H1 (cell line): ENCODE data around the gene TOMM7. TPM values are rescaled to one million over a fixed set of nuclear protein-coding genes. Genes with fewer than 3 reads are reported as not detected.

Experiments
- CTCF ChIA-PET: fragments of 300-600 bp; sonication (Branson Sonifier 250); formaldehyde crosslinking; loops from one replicate; lab custom pipeline; 2021; ENCODE audit not compliant: partially characterized antibody; lab: Charles Lee
- POLR2A ChIA-PET: fragments of 300-600 bp; sonication (Branson Sonifier 250); formaldehyde crosslinking; loops from one replicate; lab custom pipeline; 2021; ENCODE audit warnings: inconsistent platforms; ENCODE audit not compliant: partially characterized antibody; lab: Charles Lee
- DNase-seq, 2 experiments: peaks; one replicate each; pipeline versions ENCODE4 v3.0.0 to v3.0.0-alpha.2; 2010 to 2022; ENCODE audit warnings: low spot score in 2 of 2, low read depth in 1 of 2, mixed read lengths in 1 of 2
- FAIRE-seq: peaks from 2 replicates; lab custom pipeline; 2011; peaks lifted over from hg19 to GRCh38; lab: Jason Lieb, UNC
- H2AFZ ChIP-seq: 2 replicates; pipeline ENCODE4 v1.8.1; 2012; ENCODE audit warnings: low read length, inconsistent platforms
- H2AK5ac ChIP-seq: 2 replicates; pipeline ENCODE4 v1.6.1; 2013; ENCODE audit warnings: low read depth, low read length
- H2BK120ac ChIP-seq: replicated peaks from 2 replicates; pipeline ENCODE3; 2013; ENCODE audit warnings: low read depth, low read length, inconsistent platforms
- H2BK12ac ChIP-seq: 2 replicates; pipeline ENCODE4 v1.6.1; 2013; ENCODE audit warnings: low read depth, low read length
- H2BK15ac ChIP-seq: 2 replicates; pipeline ENCODE4 v1.6.1; 2013; ENCODE audit warnings: low read length
- H2BK20ac ChIP-seq: 2 replicates; pipeline ENCODE4 v1.6.1; 2013; ENCODE audit warnings: low read length
- H2BK5ac ChIP-seq: 2 replicates; pipeline ENCODE4 v1.6.1; 2013; ENCODE audit warnings: low read depth, low read length
- H3K14ac ChIP-seq: 2 replicates; pipeline ENCODE4 v1.6.1; 2013; ENCODE audit warnings: inconsistent platforms; ENCODE audit not compliant: insufficient read length
- H3K18ac ChIP-seq: 2 replicates; pipeline ENCODE4 v1.6.1; 2013; ENCODE audit warnings: low read length; ENCODE audit errors: extremely low read depth
- H3K23ac ChIP-seq: 2 replicates; pipeline ENCODE4 v1.6.1; 2013; ENCODE audit warnings: inconsistent platforms; ENCODE audit not compliant: insufficient read length
- H3K23me2 ChIP-seq: 2 replicates; pipeline ENCODE4 v1.6.1; 2013; ENCODE audit warnings: low read depth, low read length
- H3K27ac ChIP-seq: 2 replicates; pipeline ENCODE4 v1.6.1; 2011; ENCODE audit warnings: low read depth, low read length, inconsistent platforms
- H3K27me3 ChIP-seq, 4 experiments: replicated peaks in 1 of 4; 1 replicate in 1 of 4; 2 replicates in 3 of 4; pipeline versions ENCODE4 v1.6.1 to v1.8.1; 2011 to 2013; ENCODE audit warnings: low read length in 3 of 4, mild to moderate bottlenecking in 3 of 4, inconsistent platforms in 2 of 4, mixed read lengths in 2 of 4, moderate library complexity in 1 of 4; ENCODE audit not compliant: control insufficient read depth in 3 of 4, insufficient read depth in 3 of 4; ENCODE audit errors: extremely low read depth in 1 of 4
- H3K36me3 ChIP-seq, 4 experiments: 2 replicates each; pipeline versions ENCODE4 v1.6.1 to v1.8.1; 2011 to 2013; ENCODE audit warnings: mild to moderate bottlenecking in 4 of 4, low read length in 3 of 4, moderate library complexity in 2 of 4, control low read depth in 1 of 4, inconsistent platforms in 1 of 4; ENCODE audit not compliant: insufficient read depth in 4 of 4, control insufficient read depth in 2 of 4
- H3K4ac ChIP-seq: replicated peaks from 2 replicates; pipeline ENCODE3; 2013; ENCODE audit warnings: low read length, low read depth, mixed read lengths, inconsistent platforms; ENCODE audit not compliant: insufficient read length
- H3K4me1 ChIP-seq, 4 experiments: replicated peaks in 1 of 4; 1 replicate in 1 of 4; 2 replicates in 3 of 4; pipeline versions ENCODE4 v1.6.1 to v1.8.1; 2011 to 2013; ENCODE audit warnings: low read length in 3 of 4, inconsistent platforms in 2 of 4, mixed read lengths in 1 of 4; ENCODE audit not compliant: insufficient read depth in 4 of 4, control insufficient read depth in 3 of 4
- H3K4me2 ChIP-seq, 2 experiments: 2 replicates each; pipeline versions ENCODE4 v1.6.1 to v1.8.1; 2011 to 2013; ENCODE audit warnings: low read depth in 2 of 2, low read length in 2 of 2, control low read depth in 1 of 2, inconsistent platforms in 1 of 2, mild to moderate bottlenecking in 1 of 2; ENCODE audit not compliant: insufficient read depth in 1 of 2
- H3K4me3 ChIP-seq, 4 experiments: fragments of 200-600, 300-600 bp in 1 of 4; sonication (generic), shearing (Covaris generic), sonication (Bioruptor Twin) in 1 of 4; 2 replicates each; pipeline versions ENCODE4 v1.5.1 to v1.8.1; 2011 to 2016; ENCODE audit warnings: low read length in 4 of 4, low read depth in 3 of 4, control low read depth in 2 of 4, inconsistent platforms in 2 of 4, mild to moderate bottlenecking in 2 of 4, mixed read lengths in 1 of 4, moderate library complexity in 1 of 4; ENCODE audit not compliant: insufficient read depth in 2 of 4; ENCODE audit errors: extremely low read depth in 1 of 4
- H3K56ac ChIP-seq: replicated peaks from 2 replicates; pipeline ENCODE3; 2013; ENCODE audit warnings: low read depth, mild to moderate bottlenecking, mixed read lengths, low read length, inconsistent platforms; ENCODE audit not compliant: insufficient read length
- H3K79me1 ChIP-seq: 2 replicates; pipeline ENCODE4 v1.6.1; 2013; ENCODE audit warnings: low read depth, low read length, control low read depth
- H3K79me2 ChIP-seq, 2 experiments: 2 replicates each; pipeline versions ENCODE4 v1.6.1 to v1.8.1; 2012 to 2013; ENCODE audit warnings: low read length in 2 of 2, mild to moderate bottlenecking in 2 of 2, inconsistent platforms in 1 of 2; ENCODE audit not compliant: insufficient read depth in 2 of 2, control insufficient read depth in 1 of 2
- H3K9ac ChIP-seq, 4 experiments: replicated peaks in 1 of 4; 1 replicate in 1 of 4; 2 replicates in 3 of 4; pipeline versions ENCODE4 v1.6.1 to v1.8.1; 2011 to 2013; ENCODE audit warnings: low read depth in 3 of 4, low read length in 3 of 4, control low read depth in 2 of 4, mild to moderate bottlenecking in 2 of 4, moderate library complexity in 2 of 4, inconsistent platforms in 1 of 4; ENCODE audit errors: extremely low read depth in 1 of 4
- H3K9me3 ChIP-seq, 2 experiments: 2 replicates each; pipeline versions ENCODE4 v1.6.1 to v1.8.1; 2012 to 2013; ENCODE audit warnings: mild to moderate bottlenecking in 2 of 2, moderate library complexity in 2 of 2, control low read depth in 1 of 2, inconsistent platforms in 1 of 2, low read depth in 1 of 2, low read length in 1 of 2, mixed read lengths in 1 of 2; ENCODE audit not compliant: insufficient read depth in 2 of 2
- H4K20me1 ChIP-seq, 2 experiments: replicated peaks in 1 of 2; 2 replicates each; pipeline versions ENCODE3 to v1.8.1; 2011 to 2013; ENCODE audit warnings: inconsistent platforms in 2 of 2, low read length in 2 of 2, mild to moderate bottlenecking in 1 of 2; ENCODE audit not compliant: insufficient read depth in 2 of 2, control insufficient read depth in 1 of 2
- H4K5ac ChIP-seq: 2 replicates; pipeline ENCODE4 v1.6.1; 2013; ENCODE audit warnings: low read length, low read depth, mixed read lengths, inconsistent platforms; ENCODE audit not compliant: insufficient read length
- H4K8ac ChIP-seq: 2 replicates; pipeline ENCODE4 v1.8.0; 2013; ENCODE audit warnings: mild to moderate bottlenecking, moderate library complexity, low read length, inconsistent platforms; ENCODE audit not compliant: insufficient read depth; ENCODE audit errors: extremely low read depth
- H4K91ac ChIP-seq: replicated peaks from 2 replicates; pipeline ENCODE3; 2013; ENCODE audit warnings: low read length, mixed read lengths, inconsistent platforms; ENCODE audit not compliant: insufficient read length
- ASH2L ChIP-seq: fragments of 200-600, 300-600 bp; sonication (generic); IDR thresholded peaks from one replicate; pipeline ENCODE4 v1.7.1; 2017; ENCODE audit warnings: low read length
- CTCF ChIP-seq, 3 experiments: IDR thresholded peaks; 1 replicate in 2 of 3; 2 replicates in 1 of 3; pipeline versions ENCODE4 v1.5.1 to v1.6.1; 2011; ENCODE audit warnings: low read length in 3 of 3, mild to moderate bottlenecking in 3 of 3, inconsistent platforms in 2 of 3, low read depth in 1 of 3, moderate library complexity in 1 of 3; ENCODE audit not compliant: insufficient read depth in 1 of 3; ENCODE audit errors: control extremely low read depth in 1 of 3
- EZH2 ChIP-seq: fragments of 200-600 bp; sonication (generic); IDR thresholded peaks from 2 replicates; pipeline ENCODE4 v1.7.1; 2012; ENCODE audit warnings: low read depth, mild to moderate bottlenecking, moderate library complexity, low read length, inconsistent platforms; ENCODE audit not compliant: severe bottlenecking
- HDAC2 ChIP-seq, 2 experiments: fragments of 300-600 bp in 1 of 2; sonication (generic) in 1 of 2; IDR thresholded peaks; 2 replicates each; pipeline ENCODE4 v1.6.1; 2011 to 2012; ENCODE audit warnings: low read depth in 2 of 2, low read length in 2 of 2, mild to moderate bottlenecking in 2 of 2, moderate library complexity in 2 of 2, borderline replicate concordance in 1 of 2, inconsistent platforms in 1 of 2
- PHF8 ChIP-seq: fragments of 200-600 bp; sonication (generic); conservative IDR thresholded peaks from 2 replicates; pipeline ENCODE4 v1.7.1; 2012; ENCODE audit warnings: low read depth, mild to moderate bottlenecking, inconsistent platforms, low read length, moderate library complexity
- SIRT6 ChIP-seq: IDR thresholded peaks from one replicate; pipeline ENCODE4 v1.7.1; 2012; ENCODE audit warnings: low read length, inconsistent platforms
- TAF1 ChIP-seq: IDR thresholded peaks from 2 replicates; pipeline ENCODE4 v1.6.1; 2011; ENCODE audit warnings: mild to moderate bottlenecking, low read depth, low read length
- WGBS, 2 experiments: shearing (Covaris generic) in 1 of 2; methylation state at CpG; one replicate each; pipeline versions ENCODE4 v1.1.6 to v1.1.7; 2013 to 2015; ENCODE audit warnings: low lambda C conversion rate in 2 of 2, mixed read lengths in 2 of 2, inconsistent platforms in 1 of 2, low coverage in 1 of 2, missing lambda C conversion rate in 1 of 2; ENCODE audit not compliant: insufficient replicate concordance in 2 of 2, insufficient coverage in 1 of 2, insufficient read length in 1 of 2; ENCODE audit errors: extremely low coverage in 1 of 2, missing lambda C conversion rate in 1 of 2; 5-methylcytosine and 5-hydroxymethylcytosine counted together
- polyA plus RNA-seq, 7 experiments: library from polyadenylated mRNA; depleted of rRNA in 3 of 7; stranded (reverse) in 5 of 7; unstranded in 2 of 7; fragments of >200 nt in 5 of 7; fragments of 200-250 nt in 2 of 7; gene quantifications; 1 replicate in 5 of 7; 2 replicates in 1 of 7; 4 replicates in 1 of 7; pipeline versions ENCODE4 v1.2.1 to v1.2.3, GENCODE V29; 2011 to 2013; ENCODE audit warnings: missing spikeins in 2 of 7, mixed read lengths in 2 of 7
- total RNA-seq: library from RNA; stranded (reverse); fragmentation: NEBNext Ultra II Directional; extraction: Animal tissue kit (Norgen Biotek cat#: 25700); gene quantifications from 2 replicates; pipeline ENCODE4 v1.2.1, GENCODE V29; 2021

TOMM7 gene
- total and polyA plus RNA-seq, 2 of the 8 experiments (the other 6 are each of a cell fraction or from before 2014, with no cell fraction given): 389 to 508 TPM

GRCh38 chr7:22812353-22812752 lies 10.3 kb downstream of the TOMM7 start:
- no peaks in the 10 kb centered on the region for H3K27me3 ChIP-seq

More at GRCh38 chr7:22812353-22812752, 10.3 kb downstream of the TOMM7 start:
- ChIA-PET POLR2A (interaction anchor here (0.8 to 5.2 kb wide), 6 partner anchors 10 to 293 kb away, joined by 3 to 42 read pairs (median 6); partner anchors contain the start of genes KLHL7 and TOMM7), CTCF (interaction anchor here (0.8 to 1.6 kb wide), 6 partner anchors 9 to 252 kb away, joined by 3 to 8 read pairs (median 4); no protein-coding TSS in a partner anchor)
- Histone ChIP-seq H3K23ac (no peak overlapping the region), H3K4ac (no peak overlapping the region), H3K79me1 (peaks cover 2% of the 10 kb centered on the region), H2BK20ac (no peak overlapping the region), H4K20me1 (no peaks in the 10 kb centered on the region), H3K27ac (peak overlapping the region; percentile 26; the same call in 1 of the 2 replicates), H2BK15ac (no peak overlapping the region), H2AFZ (no peak overlapping the region), H4K5ac (no peak overlapping the region), H2BK120ac (no peak overlapping the region), H2AK5ac (no peak overlapping the region), H4K91ac (no peak overlapping the region), H3K36me3 (peaks cover 7 to 53% (median 22%) of the 10 kb centered on the region in 4 experiments), H2BK5ac (no peak overlapping the region), H3K56ac (no peak overlapping the region), H3K9ac (no peak overlapping the region), H3K14ac (no peak overlapping the region), H3K4me2 (no peak overlapping the region), H2BK12ac (no peak overlapping the region), H3K79me2 (peaks cover 5 to 20% of the 10 kb centered on the region in 2 experiments; a peak in 3 of 4 replicates), H3K18ac (no peak overlapping the region), H3K4me3 (no peak overlapping the region), H4K8ac (no peak overlapping the region), H3K23me2 (no peaks in the 10 kb centered on the region), H3K4me1 (peaks cover 0 to 19% (median 10%) of the 10 kb centered on the region in 4 experiments; a peak in 5 of 7 replicates), H3K9me3 (no peaks in the 10 kb centered on the region)
- FAIRE-seq (no peak), DNase-seq (no peak)
- WGBS, 2 experiments: 76% methylated on average over 3 of the region's 3 CpGs; no CpG with 5 or more reads in 1 of the 2 experiments
- TF ChIP-seq HDAC2 (IDR thresholded peaks at IDR 0.05; ENCODE audit: borderline replicate concordance in 1 of 2, low read depth in 2 of 2, low read length in 2 of 2) (no peak), EZH2 (no peak), CTCF (IDR thresholded peaks at IDR 0.05; ENCODE audit: control extremely low read depth in 1 of 3, insufficient read depth in 1 of 3, low read depth in 1 of 3, low read length in 3 of 3) (no peak), SIRT6 (no peak), ASH2L (no peak), PHF8 (no peak), TAF1 (no peak)
